Right lobe of liver (tissue), 6 donors: ENCODE results near the gene OBP2A. TPM values are rescaled to one million over a fixed set of nuclear protein-coding genes. Genes with fewer than 3 reads are reported as not detected.
A peak's percentile ranks its signal among the peaks of the same experiment; 100 is the strongest.

Experiments
- ATAC-seq, 4 donors: fragments of 200-7000 bp; cut with Tn5 transposase; one replicate each; pipeline ENCODE4 v1.9.1; 2020; ENCODE audit warnings: mild to moderate bottlenecking in 4 of 4, moderate library complexity in 4 of 4
- DNase-seq, 3 donors: peaks; one replicate each; pipeline ENCODE4 v3.0.0-alpha.2; 2020
- H3K27ac ChIP-seq, 3 donors: fragments of 200-600 bp; one replicate each; pipeline ENCODE4 v1.8.0; 2022
- H3K27me3 ChIP-seq, 2 donors: fragments of 200-600 bp; one replicate each; pipeline ENCODE4 v1.8.0; 2022
- H3K36me3 ChIP-seq, 4 donors: fragments of 200-600 bp; sonication (generic) in 1 of 4; one replicate each; pipeline versions ENCODE4 v1.5.1 to v1.8.0; 2017 to 2022; ENCODE audit warnings: control low read depth in 1 of 4
- H3K4me1 ChIP-seq, 4 donors: fragments of 200-600 bp; sonication (generic) in 1 of 4; one replicate each; pipeline versions ENCODE4 v1.5.1 to v1.8.0; 2017 to 2022; ENCODE audit warnings: control low read depth in 1 of 4
- H3K4me3 ChIP-seq, 3 donors: fragments of 200-600 bp; one replicate each; pipeline ENCODE4 v1.8.0; 2022
- H3K9me3 ChIP-seq, 4 donors: fragments of 200-600 bp; sonication (generic) in 1 of 4; one replicate each; pipeline versions ENCODE4 v1.5.1 to v1.8.0; 2017 to 2022; ENCODE audit warnings: control low read depth in 1 of 4
- CTCF ChIP-seq, 4 donors: fragments of 200-600 bp in 3 of 4; fragments of 450-650 bp in 1 of 4; IDR thresholded peaks; one replicate each; pipeline versions ENCODE4 v1.5.1 to v1.8.0; 2016 to 2022; ENCODE audit warnings: antibody characterized with exemption in 4 of 4, mild to moderate bottlenecking in 2 of 4
- POLR2A ChIP-seq: fragments of 450-650 bp; IDR thresholded peaks from one replicate; pipeline ENCODE4 v1.6.1; 2017; ENCODE audit warnings: antibody characterized with exemption, mild to moderate bottlenecking
- WGBS: methylation state at CpG from one replicate; pipeline ENCODE4 v1.1.6; 2018; ENCODE audit warnings: low coverage, low lambda C conversion rate; ENCODE audit not compliant: insufficient coverage; ENCODE audit errors: missing lambda C conversion rate; 5-methylcytosine and 5-hydroxymethylcytosine counted together
- intact Hi-C, 2 donors: fragments of 100-400 bp; cut with DNase I; formaldehyde crosslinking; loops; one replicate each; pipeline versions ENCODE4 v1.11.2 to v1.14.1; 2022
- total RNA-seq, 6 experiments: library from RNA; depleted of rRNA in 2 of 6; stranded (reverse); fragments of >200 nt in 2 of 6; fragmentation: NEBNext Ultra II Directional in 3 of 6; extraction: Animal tissue kit (Norgen Biotek cat#: 25700) in 3 of 6; gene quantifications; one replicate each; pipeline versions ENCODE4 v1.1.0 to v1.2.4, GENCODE V29; 2016 to 2023
- donor health status: DM: no; HTN: yes; CAD: no.
- donor health status: DM: no; HTN: no; CAD: no.
- donor health status: DM: no; HTN: no; CAD: no.
- donor health status: DM: no; HTN: yes; CAD: no.
- donor health status: DM: no; HTN: yes; CAD: no.

OBP2A gene
- total RNA-seq, 6 experiments from 2014 or later = not detected

GRCh38 chr9:135550344-135550918 is 4.5 kb downstream of the OBP2A start:
- ATAC-seq = no peak
- Histone ChIP-seq H3K27ac (no peak overlapping the region), H3K27me3 (no peaks in the 10 kb centered on the region), H3K4me3 (no peak overlapping the region), H3K9me3 (no peaks in the 10 kb centered on the region), H3K36me3 (no peaks in the 10 kb centered on the region), H3K4me1 (no peaks in the 10 kb centered on the region)
- DNase-seq = peak in 1 of 3 donors; percentile 40
- TF ChIP-seq POLR2A (no peak), CTCF (IDR thresholded peaks at IDR 0.05) (no peak)
- WGBS = 55% methylated on average over 7 of the region's 17 CpGs
- intact Hi-C loops = no loop called here

- no peak for DNase-seq
- TF ChIP-seq POLR2A = no peak
- TF ChIP-seq CTCF (IDR thresholded peaks at IDR 0.05) = no peak
- Histone ChIP-seq H3K4me1 (no peaks in the 10 kb centered on the region), H3K27ac (no peak overlapping the region), H3K4me3 (no peak overlapping the region), H3K36me3 (no peaks in the 10 kb centered on the region), H3K27me3 (no peaks in the 10 kb centered on the region), H3K9me3 (no peaks in the 10 kb centered on the region)
- WGBS = 61% methylated on average over 3 of the region's 14 CpGs
- intact Hi-C loops = no loop called here
- ATAC-seq = no peak
Observed at GRCh38 chr9:135551031-135551430, 5.1 kb downstream of the OBP2A start.

- Histone ChIP-seq H3K27me3 (no peaks in the 10 kb centered on the region), H3K27ac (no peak overlapping the region), H3K4me3 (no peak overlapping the region), H3K4me1 (no peaks in the 10 kb centered on the region), H3K36me3 (no peaks in the 10 kb centered on the region), H3K9me3 (no peaks in the 10 kb centered on the region)
- no CpG with 5 or more reads among the region's 13 CpGs for WGBS
- intact Hi-C loops = no loop called here
- no peak for TF ChIP-seq POLR2A
- TF ChIP-seq CTCF (IDR thresholded peaks at IDR 0.05) = no peak
- DNase-seq = no peak
- no peak for ATAC-seq
Observed at GRCh38 chr9:135551456-135551855, 5.5 kb downstream of the OBP2A start.

GRCh38 chr9:135552021-135552697 is 6.2 kb downstream of the OBP2A start:
- Histone ChIP-seq H3K4me1 (no peaks in the 10 kb centered on the region), H3K27me3 (no peaks in the 10 kb centered on the region), H3K27ac (no peak overlapping the region), H3K9me3 (no peaks in the 10 kb centered on the region), H3K36me3 (no peaks in the 10 kb centered on the region), H3K4me3 (no peak overlapping the region)
- DNase-seq = no peak
- WGBS = 83% methylated on average over 1 of the region's 18 CpGs
- ATAC-seq = no peak
- TF ChIP-seq POLR2A (no peak), CTCF (IDR thresholded peaks at IDR 0.05) (no peak)
- intact Hi-C loops = no loop called here
